ENCODE results near the gene SOBP.

The SOBP gene

GRCh38 chr6:107585815-107586435 lies 96.0 kb downstream of the SOBP start:
- DNase-seq (ENCODE audit: low read depth), result no peak

GRCh38 chr6:107587451-107587850 lies 97.5 kb downstream of the SOBP start:
- no peak for DNase-seq (ENCODE audit: low read depth)

DNA sequence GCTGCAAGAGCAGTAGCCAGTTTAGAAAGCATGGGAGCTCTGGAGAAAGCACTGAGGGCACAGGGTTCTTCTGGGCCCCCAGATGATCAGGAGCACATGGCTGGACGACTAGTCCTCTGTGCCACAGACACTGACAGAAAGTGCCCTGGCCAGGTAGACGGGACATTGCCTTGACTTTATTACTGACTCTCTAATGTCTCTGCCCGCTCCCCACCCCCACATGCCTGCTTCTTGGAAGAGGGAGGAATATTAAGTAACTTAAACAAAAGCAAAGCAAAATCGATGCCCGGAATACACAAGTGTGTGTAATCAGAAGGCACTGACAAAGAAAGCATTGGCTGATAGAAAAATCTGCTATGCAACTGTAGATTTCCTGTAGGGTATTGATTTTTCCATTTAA lies 99.3 kb downstream of the SOBP start:
- DNase-seq (ENCODE audit: low read depth), result no peak

GRCh38 chr6:107589934-107590333 lies 100.0 kb downstream of the SOBP start:
- no peak for DNase-seq (ENCODE audit: low read depth)

GRCh38 chr6:107590378-107590777 lies 100.5 kb downstream of the SOBP start:
- no peak for DNase-seq (ENCODE audit: low read depth)

- no peak for DNase-seq (ENCODE audit: low read depth)
Measured at GRCh38 chr6:107591346-107591745, 101.4 kb downstream of the SOBP start.

GRCh38 chr6:107592806-107593205 lies 102.9 kb downstream of the SOBP start:
- DNase-seq (ENCODE audit: low read depth), result no peak

GRCh38 chr6:107594736-107595135 lies 104.8 kb downstream of the SOBP start:
- DNase-seq (ENCODE audit: low read depth), result no peak

DNA sequence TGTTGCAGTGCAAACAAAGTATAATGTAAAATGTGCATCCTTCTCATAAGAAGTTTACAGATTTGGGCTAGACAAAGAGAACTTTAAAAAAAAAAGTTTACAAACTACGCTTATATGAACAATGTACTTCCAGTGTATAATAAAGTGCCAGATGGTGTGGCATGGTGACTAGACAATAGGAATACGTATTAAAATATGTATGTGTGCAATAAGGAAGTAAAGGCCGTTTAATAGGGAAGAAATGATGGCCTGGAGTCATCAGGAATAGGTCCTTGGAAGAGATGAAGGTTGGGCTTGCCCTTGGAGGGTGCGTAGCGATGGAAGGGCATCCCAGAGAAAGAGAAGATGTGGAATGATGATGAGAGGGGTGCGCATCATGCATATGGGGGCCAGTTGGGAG lies 108.2 kb downstream of the SOBP start:
- DNase-seq (ENCODE audit: low read depth), result no peak

GRCh38 chr6:107599043-107599442 lies 109.1 kb downstream of the SOBP start:
- DNase-seq (ENCODE audit: low read depth), result no peak

DNA sequence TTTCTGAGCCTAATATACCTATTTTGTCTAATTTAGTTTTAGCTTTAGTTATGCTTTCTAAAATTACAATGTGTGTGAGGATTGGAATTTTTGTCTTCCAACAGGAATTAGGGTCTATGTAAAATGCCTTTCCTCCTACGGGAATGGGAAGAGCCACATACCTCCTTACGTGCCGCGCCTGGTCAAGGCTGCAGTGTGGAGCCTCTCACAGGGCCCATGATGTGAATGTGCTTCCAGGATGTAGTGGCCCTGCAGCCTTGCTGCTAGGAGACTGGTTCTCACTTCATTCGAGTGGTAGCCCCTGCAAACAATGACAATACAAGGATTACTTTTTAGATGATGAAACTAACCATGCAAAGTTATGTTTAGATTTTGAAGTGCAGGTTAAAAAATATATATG lies 110.2 kb downstream of the SOBP start:
- DNase-seq (ENCODE audit: low read depth), result no peak

GRCh38 chr6:107600936-107601335 lies 111.0 kb downstream of the SOBP start:
- no peak for DNase-seq (ENCODE audit: low read depth)

DNA sequence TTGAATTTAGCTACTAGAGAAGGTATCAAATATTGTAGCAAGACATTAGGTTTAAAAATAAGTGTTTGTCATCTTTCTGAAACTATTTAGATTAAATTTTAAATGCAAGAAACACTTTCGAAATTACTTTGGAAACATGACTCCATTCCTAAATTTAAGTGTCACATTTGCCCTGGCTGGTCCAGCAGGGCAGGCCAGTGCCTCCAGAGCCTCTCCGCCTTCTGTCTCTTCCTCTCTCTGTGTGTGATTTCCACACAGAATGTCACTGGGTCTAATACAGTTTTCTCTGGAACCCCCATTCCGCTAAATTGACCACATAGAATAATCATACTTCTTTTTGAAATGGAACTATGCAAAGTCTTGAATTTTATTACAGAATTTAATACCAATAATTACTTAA lies 111.5 kb downstream of the SOBP start:
- no peak for DNase-seq (ENCODE audit: low read depth)

- DNase-seq (ENCODE audit: low read depth), result no peak
Measured at GRCh38 chr6:107602321-107603005, 112.5 kb downstream of the SOBP start.

DNA sequence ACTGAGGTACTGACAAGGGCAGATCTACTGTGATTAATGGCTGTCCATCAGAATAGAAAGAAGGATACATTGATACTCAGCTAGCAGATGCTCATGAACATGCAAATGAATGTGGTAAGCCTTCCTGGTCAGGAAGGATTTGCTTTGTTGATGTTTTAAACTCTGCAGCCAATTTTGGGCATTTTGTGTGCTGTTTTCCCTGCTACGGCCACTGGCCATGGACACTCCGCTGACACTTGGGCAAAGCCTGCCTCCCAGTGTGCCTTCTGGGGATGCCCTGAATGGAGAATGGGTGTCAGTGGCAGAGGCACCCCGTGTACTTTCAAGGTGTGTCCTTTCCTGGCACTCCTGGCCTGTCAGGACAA lies 113.1 kb downstream of the SOBP start:
- DNase-seq (ENCODE audit: low read depth), result no peak

- DNase-seq (ENCODE audit: low read depth), result no peak
Measured at GRCh38 chr6:107604549-107604948, 114.6 kb downstream of the SOBP start.

GRCh38 chr6:107606407-107606806 lies 116.5 kb downstream of the SOBP start:
- no peak for DNase-seq (ENCODE audit: low read depth)

DNA sequence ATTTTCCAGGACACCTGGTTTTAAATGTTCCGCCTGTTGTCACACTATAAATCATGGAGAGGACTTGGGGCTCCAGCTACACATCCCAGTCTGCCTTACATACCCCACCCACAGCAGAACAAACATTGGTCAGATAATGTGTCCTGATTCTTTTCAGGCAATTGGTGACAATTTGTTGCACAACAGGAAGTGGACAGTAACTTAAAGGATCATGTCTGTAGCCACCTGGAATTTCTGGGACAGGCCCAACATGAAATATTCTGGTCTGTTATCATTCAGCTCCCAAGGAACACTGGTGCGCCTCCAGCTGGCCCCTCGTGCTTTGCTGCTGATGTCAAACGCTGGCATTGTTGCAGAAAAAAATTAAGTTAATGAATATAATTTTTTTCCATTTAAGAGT lies 117.2 kb downstream of the SOBP start:
- no peak for DNase-seq (ENCODE audit: low read depth)

- no peak for DNase-seq (ENCODE audit: low read depth)
Measured at GRCh38 chr6:107611094-107611810, 121.3 kb downstream of the SOBP start.

DNA sequence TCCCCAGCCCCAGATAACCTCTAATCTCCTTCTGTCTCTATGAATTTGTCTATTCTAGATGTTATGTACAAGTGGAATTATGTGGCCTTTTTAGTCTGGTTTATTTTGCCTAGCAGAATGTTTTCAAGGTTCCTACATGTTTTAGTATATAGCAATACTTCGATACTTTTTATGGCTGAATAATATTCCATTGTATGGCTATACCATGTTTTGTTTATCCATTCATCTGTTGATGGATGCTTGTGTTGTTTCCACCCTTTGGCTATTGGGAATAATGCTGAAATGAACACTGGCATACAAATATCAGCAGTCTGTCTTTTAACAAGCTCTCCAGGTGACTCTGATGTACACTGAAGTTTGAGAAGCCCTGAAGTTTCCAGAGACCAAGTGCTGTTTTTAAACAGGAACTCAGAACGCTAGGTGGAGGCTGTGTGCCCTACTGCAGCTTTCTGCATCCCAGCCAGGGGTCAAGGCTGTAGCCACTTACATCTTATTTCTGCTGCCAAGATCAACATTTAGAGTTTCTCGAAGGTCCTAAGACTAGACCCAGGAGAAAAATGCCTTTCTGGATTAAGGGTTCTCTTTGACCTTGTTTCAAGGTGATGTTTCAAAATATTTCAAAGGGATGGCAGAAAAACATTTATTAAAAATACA lies 123.0 kb downstream of the SOBP start:
- no peak for DNase-seq (ENCODE audit: low read depth)

DNA sequence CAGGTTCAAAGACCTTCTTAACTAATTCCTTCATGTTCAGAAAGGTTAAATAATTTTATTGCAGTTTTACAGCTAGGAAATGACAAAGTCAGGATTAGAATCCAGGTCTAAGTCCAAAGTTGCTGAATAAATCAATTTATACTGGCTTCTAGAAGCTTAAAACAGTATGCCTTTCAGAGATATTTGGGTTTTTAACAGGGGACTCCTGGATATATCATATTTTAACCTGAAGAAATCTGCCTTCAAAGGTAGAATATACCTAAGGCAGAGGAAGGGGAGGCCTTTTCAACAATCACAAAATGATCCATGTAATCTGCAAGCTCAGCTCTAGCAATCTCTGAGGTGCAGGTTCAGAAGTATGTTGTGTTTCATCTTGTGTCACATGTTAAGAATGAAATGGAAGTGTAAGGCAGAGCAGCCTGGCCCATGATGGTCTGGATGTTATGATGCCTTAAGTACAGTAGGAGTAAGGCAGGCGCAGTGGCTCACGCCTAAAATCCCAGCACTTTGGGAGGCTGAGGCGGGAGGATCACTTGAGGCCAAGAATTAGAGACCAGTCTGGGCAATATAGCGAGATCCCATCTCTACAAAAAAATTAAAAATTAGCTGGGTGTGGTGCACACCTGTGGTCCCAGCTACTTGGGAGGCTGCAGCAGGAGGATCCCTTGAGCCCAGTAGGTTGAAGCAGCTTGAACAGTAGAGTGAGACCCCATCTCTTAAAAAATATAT lies 123.9 kb downstream of the SOBP start:
- DNase-seq (ENCODE audit: low read depth), result no peak

GRCh38 chr6:107614828-107615227 lies 124.9 kb downstream of the SOBP start:
- no peak for DNase-seq (ENCODE audit: low read depth)

Measured in T-helper 22 cell (primary cell).